ENCODE data around the gene IDH3G. TPM values are rescaled to one million over a fixed set of nuclear protein-coding genes. Genes with fewer than 3 reads are reported as not detected.

Gene IDH3G
- total RNA-seq, 2 experiments from 2014 or later: 51.8 to 52.5 TPM

DNA sequence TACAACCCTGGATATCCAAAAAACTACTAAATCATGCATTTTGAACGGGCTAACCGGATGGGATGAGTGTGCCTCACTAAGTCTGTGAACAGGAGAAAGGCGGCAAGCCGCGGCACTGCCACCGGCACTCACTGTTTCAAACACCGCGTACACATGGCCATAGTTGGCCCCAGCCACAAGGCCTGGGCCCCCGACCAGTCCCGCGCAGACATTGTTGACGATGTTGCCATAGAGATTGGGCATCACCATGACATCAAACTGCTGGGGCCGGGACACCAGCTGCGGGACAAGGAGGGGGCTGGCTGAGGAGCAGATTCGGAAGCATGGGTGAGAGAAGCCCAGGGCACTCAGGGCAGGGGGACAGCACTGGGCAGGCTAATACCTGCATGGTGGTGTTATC lies 7.5 kb downstream of the IDH3G start:
- Histone ChIP-seq H3K9me2 (ENCODE audit: insufficient read depth, low read length) (no peaks in the 10 kb centered on the region), H3K9me3 (ENCODE audit: low read length) (no peaks in the 10 kb centered on the region), H3K36me3 (ENCODE audit: insufficient read depth, low read length) (peaks cover 6% of the 10 kb centered on the region), H3K4me1 (ENCODE audit: insufficient read depth, low read length, poor library complexity, severe bottlenecking) (no peaks in the 10 kb centered on the region), H3K79me2 (ENCODE audit: insufficient read depth, low read depth, low read length) (no peaks in the 10 kb centered on the region), H3K4me3 (ENCODE audit: low read depth, low read length, poor library complexity, severe bottlenecking) (no peak overlapping the region), H4K20me1 (ENCODE audit: insufficient read depth, low read length) (no peaks in the 10 kb centered on the region), H3K27ac (ENCODE audit: low read depth, low read length, poor library complexity, severe bottlenecking) (no peak overlapping the region), H2AFZ (ENCODE audit: low read length) (no peak overlapping the region), H3K4me2 (ENCODE audit: low read length) (no peak overlapping the region)
- TF ChIP-seq, protein P1, sequence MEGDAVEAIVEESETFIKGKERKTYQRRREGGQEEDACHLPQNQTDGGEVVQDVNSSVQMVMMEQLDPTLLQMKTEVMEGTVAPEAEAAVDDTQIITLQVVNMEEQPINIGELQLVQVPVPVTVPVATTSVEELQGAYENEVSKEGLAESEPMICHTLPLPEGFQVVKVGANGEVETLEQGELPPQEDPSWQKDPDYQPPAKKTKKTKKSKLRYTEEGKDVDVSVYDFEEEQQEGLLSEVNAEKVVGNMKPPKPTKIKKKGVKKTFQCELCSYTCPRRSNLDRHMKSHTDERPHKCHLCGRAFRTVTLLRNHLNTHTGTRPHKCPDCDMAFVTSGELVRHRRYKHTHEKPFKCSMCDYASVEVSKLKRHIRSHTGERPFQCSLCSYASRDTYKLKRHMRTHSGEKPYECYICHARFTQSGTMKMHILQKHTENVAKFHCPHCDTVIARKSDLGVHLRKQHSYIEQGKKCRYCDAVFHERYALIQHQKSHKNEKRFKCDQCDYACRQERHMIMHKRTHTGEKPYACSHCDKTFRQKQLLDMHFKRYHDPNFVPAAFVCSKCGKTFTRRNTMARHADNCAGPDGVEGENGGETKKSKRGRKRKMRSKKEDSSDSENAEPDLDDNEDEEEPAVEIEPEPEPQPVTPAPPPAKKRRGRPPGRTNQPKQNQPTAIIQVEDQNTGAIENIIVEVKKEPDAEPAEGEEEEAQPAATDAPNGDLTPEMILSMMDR (conservative IDR thresholded peaks at IDR 0.05; ENCODE audit: low read length): no peak
- no peak for TF ChIP-seq EZH2phosphoT487 (IDR thresholded peaks at IDR 0.05; ENCODE audit: borderline replicate concordance, low read depth, low read length)
- POLR2A ChIA-PET: no interaction called here
- CTCF ChIA-PET (ENCODE audit: unreplicated experiment): no interaction called here
- intact Hi-C loops (cut with micrococcal nuclease; ENCODE audit: unreplicated experiment): no loop called here
- no TSS peak for BruUV-seq (replicated peaks)
- no peak for DNase-seq (ENCODE audit: low spot score)

DNA sequence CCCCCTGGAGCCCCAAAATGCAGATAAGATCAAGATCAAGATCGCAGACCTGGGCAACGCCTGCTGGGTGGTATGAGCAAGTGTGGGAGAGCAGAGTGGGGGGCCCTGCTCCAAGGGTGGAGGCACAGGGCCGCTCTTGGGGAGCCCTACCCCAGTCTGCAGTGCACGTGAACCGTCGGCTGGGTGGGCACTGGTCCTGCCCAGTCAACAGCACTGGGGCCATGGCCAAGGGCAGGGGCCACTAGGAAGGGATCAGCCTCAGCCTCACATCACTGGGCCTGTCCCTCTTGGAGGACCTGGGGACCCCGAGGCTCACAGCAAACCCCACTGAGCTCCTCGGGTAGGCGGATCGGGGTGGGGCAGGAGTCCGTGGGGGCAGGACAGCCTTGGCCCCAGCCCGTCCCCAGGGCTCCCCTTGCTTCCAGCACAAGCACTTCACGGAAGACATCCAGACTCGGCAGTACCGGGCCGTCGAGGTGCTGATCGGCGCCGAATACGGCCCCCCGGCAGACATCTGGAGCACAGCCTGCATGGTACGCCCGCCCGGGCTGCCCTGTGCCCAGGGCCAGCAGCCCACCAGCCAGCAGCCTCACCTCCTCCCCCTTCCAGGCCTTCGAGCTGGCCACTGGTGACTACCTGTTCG lies 9.7 kb downstream of the IDH3G start:
- no peak for TF ChIP-seq EZH2phosphoT487 (IDR thresholded peaks at IDR 0.05; ENCODE audit: borderline replicate concordance, low read depth, low read length)
- TF ChIP-seq, protein P1 (conservative IDR thresholded peaks at IDR 0.05; ENCODE audit: low read length): no peak
- BruUV-seq (replicated peaks): no TSS peak

DNA sequence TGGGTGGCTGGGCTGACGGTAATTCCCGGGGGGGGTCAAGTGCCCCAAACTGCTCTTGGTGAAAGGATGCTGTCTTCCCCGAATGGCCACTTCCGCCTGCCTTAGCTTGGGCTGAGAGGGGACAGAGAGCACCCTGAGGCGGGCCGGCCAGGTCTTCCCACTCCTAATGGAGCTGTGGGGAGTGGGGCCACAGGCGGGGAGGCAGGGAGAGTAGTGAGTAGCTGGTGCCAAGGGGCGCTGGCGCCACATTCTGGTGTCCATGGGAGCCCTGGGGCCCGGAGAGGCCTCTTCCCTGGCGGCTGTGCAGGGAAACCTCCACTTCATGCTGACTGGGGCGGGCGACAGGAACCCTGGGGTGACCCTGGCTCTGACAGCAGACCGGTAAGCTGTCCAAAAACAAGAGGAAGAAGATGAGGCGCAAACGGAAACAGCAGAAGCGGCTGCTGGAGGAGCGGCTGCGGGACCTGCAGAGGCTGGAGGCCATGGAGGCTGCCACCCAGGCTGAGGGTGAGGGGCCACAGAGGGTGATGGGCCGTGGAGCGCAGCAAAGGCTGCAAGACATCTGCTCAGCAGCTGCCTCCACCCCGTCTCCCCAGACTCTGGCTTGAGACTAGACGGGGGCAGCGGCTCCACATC lies 10.7 kb downstream of the IDH3G start:
- CTCF ChIA-PET (ENCODE audit: unreplicated experiment): interaction anchor here (0.6 kb wide), 1 partner anchor 97 kb away, joined by 3 read pairs; no protein-coding TSS in a partner anchor
- H3K9me2 ChIP-seq (ENCODE audit: insufficient read depth, low read length): no peaks in the 10 kb centered on the region

More for the DNA sequence above, 9.7 kb downstream of the IDH3G start:
- Histone ChIP-seq H3K36me3 (ENCODE audit: insufficient read depth, low read length) (no peaks in the 10 kb centered on the region; the same call in 1 of the 2 replicates), H3K27ac (ENCODE audit: low read depth, low read length, poor library complexity, severe bottlenecking) (no peak overlapping the region), H3K9me2 (ENCODE audit: insufficient read depth, low read length) (no peaks in the 10 kb centered on the region), H3K9me3 (ENCODE audit: low read length) (no peaks in the 10 kb centered on the region), H3K4me3 (ENCODE audit: low read depth, low read length, poor library complexity, severe bottlenecking) (no peak overlapping the region), H2AFZ (ENCODE audit: low read length) (no peak overlapping the region), H3K4me2 (ENCODE audit: low read length) (no peak overlapping the region), H4K20me1 (ENCODE audit: insufficient read depth, low read length) (no peaks in the 10 kb centered on the region), H3K79me2 (ENCODE audit: insufficient read depth, low read depth, low read length) (no peaks in the 10 kb centered on the region), H3K4me1 (ENCODE audit: insufficient read depth, low read length, poor library complexity, severe bottlenecking) (peaks cover 3% of the 10 kb centered on the region)
- POLR2A ChIA-PET: no interaction called here
- no peak for DNase-seq (ENCODE audit: low spot score)
- intact Hi-C loops (cut with micrococcal nuclease; ENCODE audit: unreplicated experiment): no loop called here
- CTCF ChIA-PET (ENCODE audit: unreplicated experiment): interaction anchor here (0.6 kb wide), 1 partner anchor 150 kb away, joined by 13 read pairs; the partner anchor contains the start of gene NAA10

More for the DNA sequence above, 10.7 kb downstream of the IDH3G start:
- no peaks in the 10 kb centered on the region for H4K20me1 ChIP-seq (ENCODE audit: insufficient read depth, low read length)
- H3K4me1 ChIP-seq (ENCODE audit: insufficient read depth, low read length, poor library complexity, severe bottlenecking): peaks cover 3% of the 10 kb centered on the region
- H2AFZ ChIP-seq (ENCODE audit: low read length): no peak overlapping the region
- no peak for TF ChIP-seq EZH2phosphoT487 (IDR thresholded peaks at IDR 0.05; ENCODE audit: borderline replicate concordance, low read depth, low read length)
- TF ChIP-seq, protein P1 (conservative IDR thresholded peaks at IDR 0.05; ENCODE audit: low read length): no peak
- H3K9me3 ChIP-seq (ENCODE audit: low read length): no peaks in the 10 kb centered on the region
- H3K79me2 ChIP-seq (ENCODE audit: insufficient read depth, low read depth, low read length): no peaks in the 10 kb centered on the region
- H3K4me2 ChIP-seq (ENCODE audit: low read length): no peak overlapping the region
- no peaks in the 10 kb centered on the region; the same call in 1 of the 2 replicates for H3K36me3 ChIP-seq (ENCODE audit: insufficient read depth, low read length)
- no peak for DNase-seq (ENCODE audit: low spot score)
- intact Hi-C loops (cut with micrococcal nuclease; ENCODE audit: unreplicated experiment): no loop called here
- no peak overlapping the region for H3K4me3 ChIP-seq (ENCODE audit: low read depth, low read length, poor library complexity, severe bottlenecking)
- POLR2A ChIA-PET: no interaction called here
- no TSS peak for BruUV-seq (replicated peaks)
- H3K27ac ChIP-seq (ENCODE audit: low read depth, low read length, poor library complexity, severe bottlenecking): no peak overlapping the region
